ENCODE measurements around the gene SLC46A2. TPM values are rescaled to one million over a fixed set of nuclear protein-coding genes. Genes with fewer than 3 reads are reported as not detected.

SLC46A2 gene
- total RNA-seq, 2 donors from 2014 or later, result 0.78 TPM; not detected in 1

DNA sequence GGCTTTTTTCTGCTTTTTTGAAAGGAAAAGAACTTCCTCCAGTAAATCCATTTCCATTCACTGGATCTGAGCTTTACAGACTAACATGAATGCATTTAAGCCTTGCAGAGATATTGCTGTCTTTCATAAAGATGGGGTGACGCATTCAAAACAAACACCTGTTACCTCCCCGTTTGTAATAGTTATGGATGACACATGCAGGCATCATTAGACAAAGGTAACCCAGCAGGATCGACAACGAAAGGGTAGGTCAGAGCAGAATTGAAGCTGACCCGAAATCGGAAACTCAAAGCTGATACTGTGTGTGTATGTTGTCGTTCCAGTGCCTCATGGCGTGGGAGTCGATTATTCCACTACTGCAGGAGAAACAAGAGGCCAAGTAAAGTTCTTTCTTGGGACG, 22.2 kb downstream of the SLC46A2 start:
- H3K27me3 ChIP-seq, result no peaks in the 10 kb centered on the region
- no peaks in the 10 kb centered on the region for H3K4me1 ChIP-seq
- H3K27ac ChIP-seq, result no peak overlapping the region
- DNase-seq (no peak), ATAC-seq (no peak)
- WGBS, 2 donors, result 87 to 91% methylated on average over 10 of the region's 10 CpGs
- intact Hi-C loops (cut with DNase I), result no loop called here
- H3K9me3 ChIP-seq, result no peaks in the 10 kb centered on the region
- no peak for TF ChIP-seq CTCF (IDR thresholded peaks at IDR 0.05)
- TF ChIP-seq POLR2A (IDR thresholded peaks at IDR 0.05), result no peak
- peaks cover 0 to 4% of the 10 kb centered on the region in 2 donors for H3K36me3 ChIP-seq (replicated peaks in 1 of 2; ENCODE audit: insufficient read depth in 1 of 2, low read depth in 2 of 2)
- no peak overlapping the region for H3K4me3 ChIP-seq

DNA sequence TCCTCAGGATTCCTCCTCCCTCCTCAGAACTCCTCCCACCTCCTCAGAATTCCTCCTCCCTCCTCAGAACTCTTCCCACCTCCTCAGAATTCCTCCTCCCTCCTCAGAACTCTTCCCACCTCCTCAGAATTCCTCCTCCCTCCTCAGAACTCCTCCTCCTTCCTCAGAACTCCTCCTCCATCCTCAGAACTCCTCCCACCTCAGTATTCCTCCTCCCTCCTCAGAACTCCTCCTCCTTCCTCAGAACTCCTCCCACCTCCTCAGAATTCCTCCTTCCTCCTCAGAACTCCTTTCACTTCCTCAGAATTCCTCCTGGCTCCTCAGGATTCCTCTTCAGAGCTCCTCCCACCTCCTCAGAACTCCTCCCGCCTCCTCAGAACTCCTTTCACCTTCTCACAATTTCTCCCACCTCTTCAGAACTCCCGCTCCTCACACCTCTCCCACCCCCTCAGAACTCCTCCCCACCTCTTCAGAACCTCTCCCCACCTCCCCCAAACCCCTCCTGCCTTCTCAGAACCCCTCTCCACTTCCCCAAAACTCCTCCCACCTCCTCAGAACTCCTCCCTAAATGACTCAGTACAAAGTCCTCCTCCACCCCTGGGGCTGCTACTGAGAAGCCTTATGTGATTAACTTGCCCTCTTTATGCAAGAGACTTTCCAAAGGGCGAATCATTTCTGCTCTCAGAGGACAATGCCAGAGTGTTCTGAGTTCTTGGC, 23.2 kb downstream of the SLC46A2 start:
- peaks cover 0 to 4% of the 10 kb centered on the region in 2 donors for H3K36me3 ChIP-seq (replicated peaks in 1 of 2; ENCODE audit: insufficient read depth in 1 of 2, low read depth in 2 of 2)

DNA sequence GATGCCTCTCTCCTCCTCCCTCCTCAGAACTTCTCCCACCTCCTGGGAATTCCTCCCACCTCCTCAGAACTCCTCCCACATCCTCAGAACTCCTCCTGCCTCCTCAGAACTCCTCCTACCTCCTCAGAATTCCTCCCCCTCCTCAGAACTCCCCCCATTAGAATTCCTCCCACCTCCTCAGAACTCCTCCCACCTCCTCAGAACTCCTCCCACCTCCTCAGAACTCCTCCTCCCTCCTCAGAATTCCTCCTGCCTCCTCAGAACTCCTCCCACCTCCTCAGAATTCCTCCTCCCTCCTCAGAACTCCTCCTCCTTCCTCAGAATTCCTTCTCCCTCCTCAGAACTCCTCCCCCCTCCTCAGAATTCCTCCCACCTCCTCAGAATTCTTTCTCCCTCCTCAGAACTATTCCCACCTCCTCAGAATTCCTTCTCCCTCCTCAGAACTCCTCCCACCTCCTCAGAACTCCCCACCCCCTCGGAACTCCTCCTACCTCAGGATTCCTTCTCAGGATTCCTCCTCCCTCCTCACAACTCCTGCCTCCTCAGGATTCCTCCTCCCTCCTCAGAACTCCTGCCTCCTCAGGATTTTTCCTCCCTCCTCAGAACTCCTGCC, 23.9 kb downstream of the SLC46A2 start:
- TF ChIP-seq POLR2A (IDR thresholded peaks at IDR 0.05) (no peak), CTCF (IDR thresholded peaks at IDR 0.05) (no peak)
- intact Hi-C loops (cut with DNase I), result no loop called here
- Histone ChIP-seq H3K27me3 (no peaks in the 10 kb centered on the region), H3K4me1 (no peaks in the 10 kb centered on the region), H3K36me3 (replicated peaks in 1 of 2; ENCODE audit: insufficient read depth in 1 of 2, low read depth in 2 of 2) (peaks cover 0 to 4% of the 10 kb centered on the region in 2 donors), H3K27ac (no peak overlapping the region), H3K4me3 (no peak overlapping the region), H3K9me3 (no peaks in the 10 kb centered on the region)
- ATAC-seq (no peak), DNase-seq (no peak)
- WGBS, 2 donors, result 73 to 100% methylated on average over 1 of the region's 1 CpG

More for the DNA sequence above, 23.2 kb downstream of the SLC46A2 start:
- Histone ChIP-seq H3K27ac (no peak overlapping the region), H3K4me1 (no peaks in the 10 kb centered on the region), H3K27me3 (no peaks in the 10 kb centered on the region), H3K9me3 (no peaks in the 10 kb centered on the region), H3K4me3 (no peak overlapping the region)
- intact Hi-C loops (cut with DNase I), result no loop called here
- DNase-seq (peak in 1 of 4 donors; percentile 28), ATAC-seq (peak; percentile 52)
- TF ChIP-seq POLR2A (IDR thresholded peaks at IDR 0.05), result no peak
- TF ChIP-seq CTCF (IDR thresholded peaks at IDR 0.05), result no peak
- WGBS, 2 donors, result 55 to 67% methylated on average over 3 of the region's 3 CpGs

GRCh38 chr9:112864982-112865381, 25.7 kb downstream of the SLC46A2 start:
- 92 to 95% methylated on average over 7 of the region's 7 CpGs for WGBS, 2 donors
- Histone ChIP-seq H3K27me3 (no peaks in the 10 kb centered on the region), H3K27ac (no peak overlapping the region), H3K9me3 (no peaks in the 10 kb centered on the region), H3K4me1 (no peaks in the 10 kb centered on the region), H3K36me3 (replicated peaks in 1 of 2; ENCODE audit: insufficient read depth in 1 of 2, low read depth in 2 of 2) (peaks cover 0 to 4% of the 10 kb centered on the region in 2 donors), H3K4me3 (no peak overlapping the region)
- no peak for TF ChIP-seq CTCF (IDR thresholded peaks at IDR 0.05)
- no peak for TF ChIP-seq POLR2A (IDR thresholded peaks at IDR 0.05)
- no peak for ATAC-seq
- intact Hi-C loops (cut with DNase I), result no loop called here
- no peak for DNase-seq
